HepG2 (cell line): ENCODE results near the gene PDZD4. TPM values are rescaled to one million over a fixed set of nuclear protein-coding genes. Genes with fewer than 3 reads are reported as not detected.

Experiments
- ATAC-seq: fragments of 200-7000 bp; cut with Tn5 transposase; 3 replicates; pipeline ENCODE4 v1.9.1; 2020; ENCODE audit warnings: mild to moderate bottlenecking, moderate library complexity
- BruUV-seq: library from RNA; stranded (reverse); fragments of 400-500 nt; replicated peaks from 2 replicates; lab custom pipeline; 2021; lab: Mats Ljungman, UMichigan
- CTCF ChIA-PET: fragments of 300-600 bp; formaldehyde crosslinking; extraction: SDS; loops from one replicate; lab custom pipeline; 2021; ENCODE audit warnings: low total read pairs, inconsistent platforms, low intra/inter-chr PET ratio; lab: Yijun Ruan, JAX
- POLR2A ChIA-PET: fragments of 350-600 bp; sonication (Branson Sonifier 250); formaldehyde crosslinking; loops from one replicate; lab custom pipeline; 2020; ENCODE audit warnings: antibody characterized with exemption, inconsistent platforms; lab: Yijun Ruan, JAX
- DNase-seq: peaks from one replicate; pipeline ENCODE4 v3.0.0-alpha.2; 2015; ENCODE audit warnings: low spot score
- FAIRE-seq: peaks from 3 replicates; lab custom pipeline; 2011; peaks lifted over from hg19 to GRCh38; lab: Jason Lieb, UNC
- H2AFZ ChIP-seq: one replicate; pipeline ENCODE4 v1.6.1; 2011; ENCODE audit warnings: low read length, inconsistent platforms
- H3K27ac ChIP-seq: fragments of 300-600 bp; 3 replicates; pipeline ENCODE4 v1.8.0; 2011; ENCODE audit warnings: mixed run types, mild to moderate bottlenecking, mixed read lengths, low read length, inconsistent platforms; ENCODE audit not compliant: insufficient read depth; ENCODE audit errors: extremely low read length
- H3K27me3 ChIP-seq, 2 experiments: fragments of 200-600 bp in 1 of 2; 2 replicates in 1 of 2; 3 replicates in 1 of 2; pipeline versions ENCODE4 v1.6.0 to v1.8.0; 2011; ENCODE audit warnings: low read length in 2 of 2, mild to moderate bottlenecking in 2 of 2, moderate library complexity in 2 of 2, inconsistent platforms in 1 of 2; ENCODE audit not compliant: insufficient read depth in 2 of 2, control insufficient read depth in 1 of 2
- H3K36me3 ChIP-seq, 2 experiments: fragments of 200-600 bp in 1 of 2; replicated peaks in 1 of 2; 2 replicates in 1 of 2; 3 replicates in 1 of 2; pipeline versions ENCODE4 v1.5.1 to v1.8.0; 2011; ENCODE audit warnings: low read length in 2 of 2, inconsistent platforms in 1 of 2; ENCODE audit not compliant: insufficient read depth in 2 of 2, control insufficient read depth in 1 of 2
- H3K4me1 ChIP-seq: 2 replicates; pipeline ENCODE4 v1.5.1; 2012; ENCODE audit warnings: low read length, inconsistent platforms; ENCODE audit not compliant: insufficient read depth
- H3K4me2 ChIP-seq: 2 replicates; pipeline ENCODE4 v1.6.0; 2011; ENCODE audit warnings: low read depth, low read length, inconsistent platforms
- H3K4me3 ChIP-seq, 3 experiments: fragments of 200-600 bp in 1 of 3; sonication (generic), shearing (Covaris generic) in 1 of 3; replicated peaks in 1 of 3; 2 replicates each; pipeline ENCODE4 v1.5.1; 2011 to 2016; ENCODE audit warnings: low read length in 3 of 3, inconsistent platforms in 2 of 3, low read depth in 2 of 3, mild to moderate bottlenecking in 2 of 3, control low read depth in 1 of 3, mixed read lengths in 1 of 3; ENCODE audit not compliant: insufficient read depth in 1 of 3
- H3K79me2 ChIP-seq: one replicate; pipeline ENCODE4 v1.6.1; 2011; ENCODE audit warnings: low read length, inconsistent platforms; ENCODE audit not compliant: insufficient read depth
- H3K9ac ChIP-seq: 2 replicates; pipeline ENCODE4 v1.6.0; 2011; ENCODE audit warnings: mild to moderate bottlenecking, low read depth, low read length, inconsistent platforms; ENCODE audit not compliant: insufficient read depth
- H3K9me3 ChIP-seq: 2 replicates; pipeline ENCODE4 v1.5.1; 2012; ENCODE audit warnings: mild to moderate bottlenecking, low read length
- H4K20me1 ChIP-seq: 2 replicates; pipeline ENCODE4 v1.6.0; 2011; ENCODE audit warnings: inconsistent platforms, mild to moderate bottlenecking, low read length, moderate library complexity; ENCODE audit not compliant: insufficient read depth
- ARID3A ChIP-seq: IDR thresholded peaks from 2 replicates; pipeline ENCODE4 v1.6.1; 2012; ENCODE audit warnings: low read depth, low read length, improper control_type of control experiment
- ATM ChIP-seq: fragments of 450-650 bp; IDR thresholded peaks from 2 replicates; pipeline ENCODE4 v1.7.1; 2017; ENCODE audit warnings: mild to moderate bottlenecking, borderline replicate concordance
- CBFB ChIP-seq: sonication (generic); formaldehyde crosslinking; IDR thresholded peaks from 2 replicates; pipeline ENCODE4 v1.4.0; 2020; ENCODE audit warnings: missing genetic modification reagents
- HMG20B ChIP-seq: conservative IDR thresholded peaks from 2 replicates; pipeline ENCODE4 v1.6.1; 2016; ENCODE audit warnings: missing genetic modification reagents, missing compliant biosample characterization
- PCBP1 ChIP-seq: fragments of 200-400 bp; formaldehyde crosslinking; IDR thresholded peaks from 2 replicates; pipeline ENCODE4 v1.6.1; 2017; ENCODE audit warnings: mild to moderate bottlenecking, low read depth, low read length, borderline replicate concordance
- PHF21A ChIP-seq: sonication (generic); formaldehyde crosslinking; IDR thresholded peaks from 2 replicates; pipeline ENCODE4 v1.5.0; 2020; ENCODE audit warnings: mild to moderate bottlenecking, missing genetic modification reagents
- PHF8 ChIP-seq: sonication (generic); formaldehyde crosslinking; IDR thresholded peaks from 2 replicates; pipeline ENCODE4 v1.5.0; 2020; ENCODE audit warnings: missing genetic modification reagents
- PRPF4 ChIP-seq: fragments of 200-400 bp; formaldehyde crosslinking; IDR thresholded peaks from 2 replicates; pipeline ENCODE4 v1.6.1; 2016; ENCODE audit warnings: low read length, low read depth; ENCODE audit not compliant: poor library complexity, severe bottlenecking
- ZNF567 ChIP-seq: sonication (generic); formaldehyde crosslinking; IDR thresholded peaks from 2 replicates; pipeline ENCODE4 v1.8.1; 2023; ENCODE audit warnings: mild to moderate bottlenecking, missing genetic modification reagents, borderline replicate concordance
- ZNF691 ChIP-seq: sonication (generic); formaldehyde crosslinking; IDR thresholded peaks from 2 replicates; pipeline ENCODE4 v1.4.0; 2020; ENCODE audit warnings: missing genetic modification reagents, low read depth, mild to moderate bottlenecking, borderline replicate concordance
- ZNF883 ChIP-seq: sonication (generic); formaldehyde crosslinking; IDR thresholded peaks from 2 replicates; pipeline ENCODE4 v1.5.1; 2020; ENCODE audit warnings: mild to moderate bottlenecking, missing genetic modification reagents; ENCODE audit errors: not compliant biosample characterization
- WGBS: methylation state at CpG from one replicate; pipeline ENCODE4 v1.1.6; 2017; ENCODE audit warnings: low lambda C conversion rate; 5-methylcytosine and 5-hydroxymethylcytosine counted together
- in situ Hi-C: cut with HindIII; loops from 2 replicates; pipeline ENCODE4 v1.10.0; 2017; ENCODE audit warnings: low pct_unique_long_range_greater_than_20kb; ENCODE audit not compliant: extremely low pct_ligation_motif_present
- intact Hi-C: fragments of 100-400 bp; cut with micrococcal nuclease; formaldehyde crosslinking; loops from one replicate; pipeline ENCODE4 v1.10.0; 2022; ENCODE audit not compliant: unreplicated experiment
- polyA plus RNA-seq, 8 experiments: library from polyadenylated mRNA; depleted of rRNA in 3 of 8; stranded (reverse) in 7 of 8; unstranded in 1 of 8; fragments of >200 nt; fragmentation: Illumina TruSeq in 4 of 8; extraction: Trizol in 4 of 8; gene quantifications; 2 replicates each; pipeline versions ENCODE4 v1.2.1 to v1.2.3, GENCODE V29; 2011 to 2016; ENCODE audit warnings: low read depth in 4 of 8, missing spikeins in 1 of 8, mixed read lengths in 1 of 8; ENCODE audit not compliant: insufficient read depth in 1 of 8
- total RNA-seq, 5 experiments: library from RNA; depleted of rRNA; stranded (reverse); fragments of >200 nt; fragmentation: Illumina TruSeq; extraction: Trizol; gene quantifications; 2 replicates each; pipeline ENCODE4 v1.2.3, GENCODE V29; 2016; ENCODE audit warnings: low read depth in 1 of 5

The PDZD4 gene
- total and polyA plus RNA-seq, 2 of the 13 experiments (the other 11 are each of a cell fraction or from before 2014, with no cell fraction given), result not detected

GRCh38 chrX:153801669-153802068, 28.7 kb downstream of the PDZD4 start:
- FAIRE-seq (no peak), ATAC-seq (peak; percentile 12; the same call in 2 of the 3 replicates), DNase-seq (no peak)
- Histone ChIP-seq H3K4me2 (no peak overlapping the region), H2AFZ (no peak overlapping the region), H3K36me3 (peaks cover 0 to 2% of the 10 kb centered on the region in 2 experiments; a peak in 1 of 5 replicates), H3K9ac (no peak overlapping the region), H3K4me3 (no peak overlapping the region), H3K27me3 (peaks cover 2 to 22% of the 10 kb centered on the region in 2 experiments; a peak in 3 of 5 replicates), H3K27ac (no peak overlapping the region), H3K4me1 (0 out of 2 replicates have a peak, but pooled peaks cover under 1% of the 10 kb centered on the region), H3K9me3 (no peaks in the 10 kb centered on the region), H3K79me2 (no peaks in the 10 kb centered on the region), H4K20me1 (no peaks in the 10 kb centered on the region)
- intact Hi-C loops, result no loop called here
- in situ Hi-C loops, result no loop called here
- POLR2A ChIA-PET, result no interaction called here
- no peak for TF ChIP-seq PRPF4
- TF ChIP-seq ZNF691 (CRISPR knock-in tag), result no peak
- TF ChIP-seq ZNF883 (CRISPR knock-in tag), result no peak
- no peak for TF ChIP-seq ATM
- no peak for TF ChIP-seq ZNF567 (CRISPR knock-in tag)
- TF ChIP-seq PHF21A (CRISPR knock-in tag), result no peak
- no peak for TF ChIP-seq CBFB (CRISPR knock-in tag)
- no peak for TF ChIP-seq HMG20B (CRISPR knock-in tag)
- TF ChIP-seq PCBP1, result no peak
- TF ChIP-seq ARID3A, result no peak
- no peak for TF ChIP-seq PHF8 (CRISPR knock-in tag)
- CTCF ChIA-PET, result no interaction called here
- no TSS peak for BruUV-seq
- WGBS, result 8% methylated on average over 2 of the region's 8 CpGs
